GM10266 (cell line): ENCODE measurements around the gene GALNT2.

Source experiments
- DNase-seq: peaks from one replicate; pipeline ENCODE4 v3.0.0; 2012; ENCODE audit errors: extremely low spot score
- CTCF ChIP-seq: IDR thresholded peaks from 2 replicates; pipeline ENCODE4 v1.5.1; 2012; ENCODE audit warnings: mild to moderate bottlenecking, low read depth; ENCODE audit not compliant: control insufficient read depth, insufficient read depth; ENCODE audit errors: missing control alignments

The GALNT2 gene

GRCh38 chr1:230187290-230187689 lies 120.3 kb downstream of the GALNT2 start:
- no peak for TF ChIP-seq CTCF
- DNase-seq, result no peak

- DNase-seq, result no peak
- TF ChIP-seq CTCF, result no peak
These were observed 121.8 kb downstream of the GALNT2 start for GRCh38 chr1:230188826-230189225.

GRCh38 chr1:230189341-230189740 lies 122.3 kb downstream of the GALNT2 start:
- no peak for DNase-seq

GRCh38 chr1:230189824-230190223 lies 122.8 kb downstream of the GALNT2 start:
- no peak for TF ChIP-seq CTCF
- DNase-seq, result no peak

More at GRCh38 chr1:230189341-230189740, 122.3 kb downstream of the GALNT2 start:
- no peak for TF ChIP-seq CTCF

GRCh38 chr1:230191079-230191804 lies 124.2 kb downstream of the GALNT2 start:
- no peak for DNase-seq
- no peak for TF ChIP-seq CTCF

- DNase-seq, result no peak
- TF ChIP-seq CTCF, result no peak
These were observed 124.8 kb downstream of the GALNT2 start for GRCh38 chr1:230191855-230192254.

GRCh38 chr1:230194525-230194924 lies 127.5 kb downstream of the GALNT2 start:
- no peak for TF ChIP-seq CTCF

More at GRCh38 chr1:230194525-230194924, 127.5 kb downstream of the GALNT2 start:
- DNase-seq, result no peak
